WTC11 (cell line): ENCODE data around the gene PCLAF. TPM values are rescaled to one million over a fixed set of nuclear protein-coding genes. Genes with fewer than 3 reads are reported as not detected.

Experiments used
- ATAC-seq: fragments of 200-7000 bp; cut with Tn5 transposase; 2 replicates; pipeline ENCODE4 v1.10.0; 2021; ENCODE audit warnings: mild to moderate bottlenecking, moderate library complexity
- CTCF ChIA-PET: fragments of 300-600 bp; sonication (Branson Sonifier 250); formaldehyde crosslinking; loops from one replicate; lab custom pipeline; 2021; ENCODE audit warnings: antibody characterized with exemption; lab: Charles Lee
- POLR2A ChIA-PET: fragments of 350-600 bp; sonication (Branson Sonifier 250); formaldehyde crosslinking; loops from one replicate; lab custom pipeline; 2021; ENCODE audit warnings: antibody characterized with exemption; lab: Charles Lee
- DNase-seq: peaks from one replicate; pipeline ENCODE4 v3.0.0; 2021; ENCODE audit warnings: low spot score
- H3K27ac Mint-ChIP-seq: 2 replicates; pipeline ENCODE4 v1.8.0; 2021; ENCODE audit warnings: mixed read lengths
- H3K27me3 Mint-ChIP-seq: 2 replicates; pipeline ENCODE4 v1.8.0; 2021; ENCODE audit warnings: low read depth, mild to moderate bottlenecking, moderate library complexity, mixed read lengths
- H3K36me3 Mint-ChIP-seq: 2 replicates; pipeline ENCODE4 v1.8.0; 2021; ENCODE audit warnings: mixed read lengths
- H3K4me1 Mint-ChIP-seq: 2 replicates; pipeline ENCODE4 v1.8.0; 2022; ENCODE audit warnings: mixed read lengths
- H3K4me3 Mint-ChIP-seq: 2 replicates; pipeline ENCODE4 v1.8.0; 2021; ENCODE audit warnings: mild to moderate bottlenecking, moderate library complexity, mixed read lengths
- H3K9me3 Mint-ChIP-seq: 2 replicates; pipeline ENCODE4 v1.8.0; 2021; ENCODE audit warnings: mixed read lengths
- GABPB1 ChIP-seq: sonication (generic); formaldehyde crosslinking; IDR thresholded peaks from 2 replicates; pipeline ENCODE4 v1.8.1; 2023; ENCODE audit warnings: mild to moderate bottlenecking, missing genetic modification reagents
- NFATC4 ChIP-seq: fragments of 250-450 bp; sonication (Bioruptor Pico); IDR thresholded peaks from 2 replicates; pipeline ENCODE4 v1.9.0; 2021; ENCODE audit warnings: mild to moderate bottlenecking
- SP1 ChIP-seq: sonication (generic); formaldehyde crosslinking; conservative IDR thresholded peaks from 2 replicates; pipeline ENCODE4 v1.8.1; 2022; ENCODE audit warnings: missing genetic modification reagents
- TCF7 ChIP-seq: sonication (generic); formaldehyde crosslinking; IDR thresholded peaks from 2 replicates; pipeline ENCODE4 v1.8.0; 2022; ENCODE audit warnings: mild to moderate bottlenecking, low read depth, missing genetic modification reagents, moderate library complexity
- TEAD1 ChIP-seq: sonication (generic); formaldehyde crosslinking; IDR thresholded peaks from 2 replicates; pipeline ENCODE4 v1.8.0; 2022; ENCODE audit warnings: mild to moderate bottlenecking, missing genetic modification reagents
- TP53 ChIP-seq: sonication (generic); formaldehyde crosslinking; IDR thresholded peaks from 2 replicates; pipeline ENCODE4 v1.8.1; 2023; ENCODE audit warnings: mild to moderate bottlenecking, missing genetic modification reagents
- ZNF232 ChIP-seq: sonication (generic); formaldehyde crosslinking; IDR thresholded peaks from 2 replicates; pipeline ENCODE4 v1.8.0; 2022; ENCODE audit warnings: mild to moderate bottlenecking, missing genetic modification reagents
- total RNA-seq: library from RNA; stranded (reverse); gene quantifications from 3 replicates; pipeline ENCODE4 v1.2.3, GENCODE V29; 2021
- TF ChIP-seq, protein P1 (sequence below): sonication (generic); formaldehyde crosslinking; IDR thresholded peaks from 2 replicates; pipeline ENCODE4 v1.8.0; 2023; ENCODE audit warnings: mild to moderate bottlenecking, missing genetic modification reagents
- TF ChIP-seq, protein P2 (sequence below): sonication (generic); formaldehyde crosslinking; conservative IDR thresholded peaks from 2 replicates; pipeline ENCODE4 v1.8.1; 2022; ENCODE audit warnings: mild to moderate bottlenecking, missing genetic modification reagents
- TF ChIP-seq, protein P3 (sequence below): sonication (generic); formaldehyde crosslinking; IDR thresholded peaks from 2 replicates; pipeline ENCODE4 v1.8.1; 2023; ENCODE audit warnings: mild to moderate bottlenecking, missing genetic modification reagents, moderate library complexity
- TF ChIP-seq, protein P4 (sequence below): fragments of 250-450 bp; sonication (Bioruptor Pico); IDR thresholded peaks from 2 replicates; pipeline ENCODE4 v1.9.0; 2021; ENCODE audit warnings: moderate library complexity, mild to moderate bottlenecking, inconsistent platforms, borderline replicate concordance
- TF ChIP-seq, protein P5 (sequence below): fragments of 250-450 bp; sonication (Bioruptor Pico); IDR thresholded peaks from 2 replicates; pipeline ENCODE4 v1.9.0; 2021; ENCODE audit warnings: mild to moderate bottlenecking, borderline replicate concordance
- TF ChIP-seq, protein P6 (sequence below): sonication (generic); formaldehyde crosslinking; IDR thresholded peaks from 2 replicates; pipeline ENCODE4 v1.8.0; 2023; ENCODE audit warnings: missing genetic modification reagents

PCLAF gene
- total RNA-seq, 1 experiment from 2014 or later, result 27.2 TPM

DNA sequence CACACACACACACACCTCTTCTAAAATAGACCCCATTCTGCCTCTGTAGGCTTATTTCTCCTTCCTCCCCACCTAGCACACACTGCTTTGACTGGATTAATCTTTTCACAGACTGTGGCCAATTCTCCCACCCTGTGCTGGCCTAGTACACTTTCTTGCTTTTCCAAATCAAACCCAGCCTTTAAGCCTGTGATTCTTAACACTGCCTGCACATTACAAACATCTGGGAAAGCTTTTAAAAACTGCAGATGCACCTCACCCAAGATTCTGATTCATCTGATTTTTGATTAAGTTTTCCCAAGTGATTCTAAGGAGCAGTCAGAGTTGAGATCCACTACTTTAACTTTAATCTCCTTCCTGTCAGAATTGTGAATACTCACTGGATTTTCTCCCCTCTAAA is 38.0 kb downstream of the PCLAF start (continued):
- TF ChIP-seq, protein P1, sequence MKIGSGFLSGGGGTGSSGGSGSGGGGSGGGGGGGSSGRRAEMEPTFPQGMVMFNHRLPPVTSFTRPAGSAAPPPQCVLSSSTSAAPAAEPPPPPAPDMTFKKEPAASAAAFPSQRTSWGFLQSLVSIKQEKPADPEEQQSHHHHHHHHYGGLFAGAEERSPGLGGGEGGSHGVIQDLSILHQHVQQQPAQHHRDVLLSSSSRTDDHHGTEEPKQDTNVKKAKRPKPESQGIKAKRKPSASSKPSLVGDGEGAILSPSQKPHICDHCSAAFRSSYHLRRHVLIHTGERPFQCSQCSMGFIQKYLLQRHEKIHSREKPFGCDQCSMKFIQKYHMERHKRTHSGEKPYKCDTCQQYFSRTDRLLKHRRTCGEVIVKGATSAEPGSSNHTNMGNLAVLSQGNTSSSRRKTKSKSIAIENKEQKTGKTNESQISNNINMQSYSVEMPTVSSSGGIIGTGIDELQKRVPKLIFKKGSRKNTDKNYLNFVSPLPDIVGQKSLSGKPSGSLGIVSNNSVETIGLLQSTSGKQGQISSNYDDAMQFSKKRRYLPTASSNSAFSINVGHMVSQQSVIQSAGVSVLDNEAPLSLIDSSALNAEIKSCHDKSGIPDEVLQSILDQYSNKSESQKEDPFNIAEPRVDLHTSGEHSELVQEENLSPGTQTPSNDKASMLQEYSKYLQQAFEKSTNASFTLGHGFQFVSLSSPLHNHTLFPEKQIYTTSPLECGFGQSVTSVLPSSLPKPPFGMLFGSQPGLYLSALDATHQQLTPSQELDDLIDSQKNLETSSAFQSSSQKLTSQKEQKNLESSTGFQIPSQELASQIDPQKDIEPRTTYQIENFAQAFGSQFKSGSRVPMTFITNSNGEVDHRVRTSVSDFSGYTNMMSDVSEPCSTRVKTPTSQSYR (CRISPR knock-in tag), result no peak
- TF ChIP-seq, protein P2, sequence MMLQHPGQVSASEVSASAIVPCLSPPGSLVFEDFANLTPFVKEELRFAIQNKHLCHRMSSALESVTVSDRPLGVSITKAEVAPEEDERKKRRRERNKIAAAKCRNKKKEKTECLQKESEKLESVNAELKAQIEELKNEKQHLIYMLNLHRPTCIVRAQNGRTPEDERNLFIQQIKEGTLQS, result no peak
- TF ChIP-seq, protein P3, sequence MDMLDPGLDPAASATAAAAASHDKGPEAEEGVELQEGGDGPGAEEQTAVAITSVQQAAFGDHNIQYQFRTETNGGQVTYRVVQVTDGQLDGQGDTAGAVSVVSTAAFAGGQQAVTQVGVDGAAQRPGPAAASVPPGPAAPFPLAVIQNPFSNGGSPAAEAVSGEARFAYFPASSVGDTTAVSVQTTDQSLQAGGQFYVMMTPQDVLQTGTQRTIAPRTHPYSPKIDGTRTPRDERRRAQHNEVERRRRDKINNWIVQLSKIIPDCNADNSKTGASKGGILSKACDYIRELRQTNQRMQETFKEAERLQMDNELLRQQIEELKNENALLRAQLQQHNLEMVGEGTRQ (CRISPR knock-in tag), result no peak

DNA sequence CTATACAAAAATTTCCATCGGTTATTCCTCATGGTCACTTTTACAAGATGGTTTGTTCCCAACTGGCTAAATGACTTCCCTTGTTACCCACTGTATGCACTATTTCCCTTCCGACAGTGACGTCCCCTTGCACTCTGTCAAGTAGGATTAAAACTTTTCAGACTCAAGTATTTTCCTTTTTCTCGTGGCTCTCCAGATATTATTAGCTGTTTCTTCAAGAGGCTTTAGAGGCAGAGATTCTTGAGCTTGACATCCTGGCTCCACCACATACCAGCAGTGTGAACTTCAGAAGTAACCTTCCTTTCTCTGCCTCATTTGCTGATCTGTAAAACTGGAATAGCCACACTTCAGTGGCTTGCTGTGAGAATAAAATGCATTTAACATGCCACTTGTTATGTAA is 39.3 kb downstream of the PCLAF start:
- peaks cover 15% of the 10 kb centered on the region for H3K4me1 Mint-ChIP-seq
- ATAC-seq (no peak), DNase-seq (no peak)
- 0 out of 2 replicates have a peak, but pooled peaks cover 2% of the 10 kb centered on the region for H3K36me3 Mint-ChIP-seq
- POLR2A ChIA-PET, result no interaction called here
- no peaks in the 10 kb centered on the region for H3K27me3 Mint-ChIP-seq
- peak overlapping the region; percentile 55; the same call in 1 of the 2 replicates for H3K27ac Mint-ChIP-seq
- TF ChIP-seq NFATC4 (CRISPR knock-in tag), result no peak
- TF ChIP-seq GABPB1, result no peak
- TF ChIP-seq, protein P1 (CRISPR knock-in tag), result no peak
- TF ChIP-seq TP53 (CRISPR knock-in tag), result no peak
- TF ChIP-seq ZNF232 (CRISPR knock-in tag), result no peak
- TF ChIP-seq, protein P4, sequence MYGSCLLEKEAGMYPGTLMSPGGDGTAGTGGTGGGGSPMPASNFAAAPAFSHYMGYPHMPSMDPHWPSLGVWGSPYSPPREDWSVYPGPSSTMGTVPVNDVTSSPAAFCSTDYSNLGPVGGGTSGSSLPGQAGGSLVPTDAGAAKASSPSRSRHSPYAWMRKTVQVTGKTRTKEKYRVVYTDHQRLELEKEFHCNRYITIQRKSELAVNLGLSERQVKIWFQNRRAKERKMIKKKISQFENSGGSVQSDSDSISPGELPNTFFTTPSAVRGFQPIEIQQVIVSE (CRISPR knock-in tag), result no peak
- no peak for TF ChIP-seq SP1 (CRISPR knock-in tag)
- TF ChIP-seq, protein P5, sequence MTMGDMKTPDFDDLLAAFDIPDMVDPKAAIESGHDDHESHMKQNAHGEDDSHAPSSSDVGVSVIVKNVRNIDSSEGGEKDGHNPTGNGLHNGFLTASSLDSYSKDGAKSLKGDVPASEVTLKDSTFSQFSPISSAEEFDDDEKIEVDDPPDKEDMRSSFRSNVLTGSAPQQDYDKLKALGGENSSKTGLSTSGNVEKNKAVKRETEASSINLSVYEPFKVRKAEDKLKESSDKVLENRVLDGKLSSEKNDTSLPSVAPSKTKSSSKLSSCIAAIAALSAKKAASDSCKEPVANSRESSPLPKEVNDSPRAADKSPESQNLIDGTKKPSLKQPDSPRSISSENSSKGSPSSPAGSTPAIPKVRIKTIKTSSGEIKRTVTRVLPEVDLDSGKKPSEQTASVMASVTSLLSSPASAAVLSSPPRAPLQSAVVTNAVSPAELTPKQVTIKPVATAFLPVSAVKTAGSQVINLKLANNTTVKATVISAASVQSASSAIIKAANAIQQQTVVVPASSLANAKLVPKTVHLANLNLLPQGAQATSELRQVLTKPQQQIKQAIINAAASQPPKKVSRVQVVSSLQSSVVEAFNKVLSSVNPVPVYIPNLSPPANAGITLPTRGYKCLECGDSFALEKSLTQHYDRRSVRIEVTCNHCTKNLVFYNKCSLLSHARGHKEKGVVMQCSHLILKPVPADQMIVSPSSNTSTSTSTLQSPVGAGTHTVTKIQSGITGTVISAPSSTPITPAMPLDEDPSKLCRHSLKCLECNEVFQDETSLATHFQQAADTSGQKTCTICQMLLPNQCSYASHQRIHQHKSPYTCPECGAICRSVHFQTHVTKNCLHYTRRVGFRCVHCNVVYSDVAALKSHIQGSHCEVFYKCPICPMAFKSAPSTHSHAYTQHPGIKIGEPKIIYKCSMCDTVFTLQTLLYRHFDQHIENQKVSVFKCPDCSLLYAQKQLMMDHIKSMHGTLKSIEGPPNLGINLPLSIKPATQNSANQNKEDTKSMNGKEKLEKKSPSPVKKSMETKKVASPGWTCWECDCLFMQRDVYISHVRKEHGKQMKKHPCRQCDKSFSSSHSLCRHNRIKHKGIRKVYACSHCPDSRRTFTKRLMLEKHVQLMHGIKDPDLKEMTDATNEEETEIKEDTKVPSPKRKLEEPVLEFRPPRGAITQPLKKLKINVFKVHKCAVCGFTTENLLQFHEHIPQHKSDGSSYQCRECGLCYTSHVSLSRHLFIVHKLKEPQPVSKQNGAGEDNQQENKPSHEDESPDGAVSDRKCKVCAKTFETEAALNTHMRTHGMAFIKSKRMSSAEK (CRISPR knock-in tag), result no peak
- TF ChIP-seq, protein P6, sequence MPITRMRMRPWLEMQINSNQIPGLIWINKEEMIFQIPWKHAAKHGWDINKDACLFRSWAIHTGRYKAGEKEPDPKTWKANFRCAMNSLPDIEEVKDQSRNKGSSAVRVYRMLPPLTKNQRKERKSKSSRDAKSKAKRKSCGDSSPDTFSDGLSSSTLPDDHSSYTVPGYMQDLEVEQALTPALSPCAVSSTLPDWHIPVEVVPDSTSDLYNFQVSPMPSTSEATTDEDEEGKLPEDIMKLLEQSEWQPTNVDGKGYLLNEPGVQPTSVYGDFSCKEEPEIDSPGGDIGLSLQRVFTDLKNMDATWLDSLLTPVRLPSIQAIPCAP (CRISPR knock-in tag), result no peak
- TF ChIP-seq TCF7 (CRISPR knock-in tag), result no peak
- TF ChIP-seq TEAD1, result no peak
- no peak overlapping the region for H3K4me3 Mint-ChIP-seq
- H3K9me3 Mint-ChIP-seq, result no peaks in the 10 kb centered on the region
- CTCF ChIA-PET, result no interaction called here
